Colonic mucosa (tissue), 4 donors: ENCODE data around the gene PPM1J. TPM values are rescaled to one million over a fixed set of nuclear protein-coding genes. Genes with fewer than 3 reads are reported as not detected.

ENCODE experiments used
- DNase-seq: peaks from one replicate; pipeline ENCODE4 v3.0.0-alpha.2; 2020
- H3K27ac ChIP-seq: fragments of 200-600 bp; one replicate; pipeline ENCODE4 v1.8.0; 2021
- H3K27me3 ChIP-seq: fragments of 200-600 bp; one replicate; pipeline ENCODE4 v1.8.0; 2021
- H3K36me3 ChIP-seq: fragments of 200-600 bp; one replicate; pipeline ENCODE4 v1.8.0; 2021
- H3K4me1 ChIP-seq: fragments of 200-600 bp; one replicate; pipeline ENCODE4 v1.8.0; 2021; ENCODE audit warnings: mild to moderate bottlenecking
- H3K4me3 ChIP-seq: fragments of 200-600 bp; one replicate; pipeline ENCODE4 v1.8.0; 2021
- H3K9ac ChIP-seq, 2 donors: one replicate each; pipeline ENCODE4 v1.7.0; 2013; ENCODE audit warnings: control low read depth in 2 of 2, low read depth in 2 of 2, low read length in 2 of 2
- H3K9me3 ChIP-seq: fragments of 200-600 bp; one replicate; pipeline ENCODE4 v1.8.0; 2021
- intact Hi-C: fragments of 100-400 bp; cut with DNase I; formaldehyde crosslinking; loops from one replicate; pipeline ENCODE4 v1.14.1; 2022
- total RNA-seq, 2 donors: library from RNA; stranded (reverse); fragmentation: NEBNext Ultra II Directional in 1 of 2; extraction: Animal tissue kit (Norgen Biotek cat#: 25700) in 1 of 2; gene quantifications; one replicate each; pipeline ENCODE4 v1.2.1, GENCODE V29; 2021
- TF ChIP-seq, protein P1 (sequence below): fragments of 200-600 bp; IDR thresholded peaks from one replicate; pipeline ENCODE4 v1.8.0; 2022; ENCODE audit warnings: antibody characterized with exemption, mild to moderate bottlenecking
- donor health status: healthy.
- donor health status: DM: no; HTN: no; CAD: no.
- donor health status: DM: no; HTN: no; CAD: no.

PPM1J gene
- total RNA-seq, 2 donors from 2014 or later, result 0.80 to 1.0 TPM

DNA sequence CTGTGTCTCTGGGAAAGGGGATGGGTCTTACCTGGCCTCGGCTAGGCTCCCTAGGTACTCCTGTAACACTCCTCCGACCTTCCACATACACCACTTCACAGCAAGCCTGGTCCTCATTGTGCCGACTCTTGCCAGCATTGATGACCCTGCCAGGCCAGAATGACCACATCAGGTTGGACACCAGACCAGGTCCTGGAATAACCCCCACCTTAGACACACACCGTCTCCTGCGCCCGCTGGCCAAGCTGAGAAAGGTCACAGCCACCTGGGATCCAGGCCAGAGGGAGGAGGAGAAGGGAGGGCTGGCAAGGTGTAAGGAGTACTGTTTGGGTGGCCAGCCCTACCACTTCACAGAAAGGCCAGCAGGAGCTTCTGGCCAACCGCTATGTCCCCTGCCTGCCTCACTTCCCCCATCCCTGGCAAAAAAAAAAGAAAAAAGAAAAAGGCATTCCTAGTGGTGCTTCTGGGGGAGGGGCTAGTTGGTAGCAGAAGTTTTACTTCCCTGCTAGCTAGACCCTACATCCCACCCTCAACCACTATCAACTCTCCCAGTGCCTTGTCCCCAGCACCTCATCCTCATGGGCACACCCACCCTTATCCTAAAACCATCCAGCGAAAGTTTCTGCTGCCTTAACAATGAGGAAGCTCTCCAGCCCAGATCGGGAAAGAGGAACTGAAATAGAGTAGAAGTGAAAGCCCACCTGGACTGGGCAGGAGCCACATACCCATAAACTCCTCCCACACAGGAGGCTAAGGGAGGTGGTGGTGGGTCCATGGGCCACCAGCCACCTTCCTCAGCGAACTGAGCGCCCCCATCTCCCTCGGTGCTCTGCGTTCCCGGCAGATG lies 1.4 kb downstream of the PPM1J start:
- Histone ChIP-seq H3K4me3 (peak overlapping the region; percentile 81), H3K9me3 (no peaks in the 10 kb centered on the region), H3K27me3 (no peaks in the 10 kb centered on the region), H3K9ac (peak overlapping the region; percentile 68 to 74), H3K4me1 (peaks cover 5% of the 10 kb centered on the region), H3K27ac (no peak overlapping the region), H3K36me3 (no peaks in the 10 kb centered on the region)
- TF ChIP-seq, protein P1, sequence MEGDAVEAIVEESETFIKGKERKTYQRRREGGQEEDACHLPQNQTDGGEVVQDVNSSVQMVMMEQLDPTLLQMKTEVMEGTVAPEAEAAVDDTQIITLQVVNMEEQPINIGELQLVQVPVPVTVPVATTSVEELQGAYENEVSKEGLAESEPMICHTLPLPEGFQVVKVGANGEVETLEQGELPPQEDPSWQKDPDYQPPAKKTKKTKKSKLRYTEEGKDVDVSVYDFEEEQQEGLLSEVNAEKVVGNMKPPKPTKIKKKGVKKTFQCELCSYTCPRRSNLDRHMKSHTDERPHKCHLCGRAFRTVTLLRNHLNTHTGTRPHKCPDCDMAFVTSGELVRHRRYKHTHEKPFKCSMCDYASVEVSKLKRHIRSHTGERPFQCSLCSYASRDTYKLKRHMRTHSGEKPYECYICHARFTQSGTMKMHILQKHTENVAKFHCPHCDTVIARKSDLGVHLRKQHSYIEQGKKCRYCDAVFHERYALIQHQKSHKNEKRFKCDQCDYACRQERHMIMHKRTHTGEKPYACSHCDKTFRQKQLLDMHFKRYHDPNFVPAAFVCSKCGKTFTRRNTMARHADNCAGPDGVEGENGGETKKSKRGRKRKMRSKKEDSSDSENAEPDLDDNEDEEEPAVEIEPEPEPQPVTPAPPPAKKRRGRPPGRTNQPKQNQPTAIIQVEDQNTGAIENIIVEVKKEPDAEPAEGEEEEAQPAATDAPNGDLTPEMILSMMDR, result no peak
- intact Hi-C loops, result no loop called here
- DNase-seq, result no peak

DNA sequence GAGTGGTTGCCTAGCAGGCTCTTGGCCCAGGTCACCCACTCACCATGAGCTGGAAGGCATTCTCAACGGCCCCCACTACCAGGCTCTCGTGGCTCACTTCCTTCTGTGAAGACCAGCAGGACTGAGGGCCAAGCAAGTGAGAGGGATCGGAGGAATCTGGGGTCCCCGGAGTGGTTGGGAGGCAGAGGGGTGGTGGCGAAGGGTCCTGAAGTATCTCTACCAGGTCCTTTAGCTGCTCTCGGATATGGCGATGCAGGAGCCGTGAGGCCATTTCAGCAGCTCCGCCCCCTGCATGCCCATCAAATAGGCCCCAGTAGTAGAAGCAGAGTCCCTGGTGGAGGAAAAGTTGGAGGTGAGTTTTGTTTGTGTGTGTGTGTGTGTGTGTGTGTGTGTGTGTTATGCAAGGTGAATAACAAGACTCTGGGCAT lies 2.4 kb downstream of the PPM1J start:
- no peaks in the 10 kb centered on the region for H3K9me3 ChIP-seq
- peaks cover 5% of the 10 kb centered on the region for H3K4me1 ChIP-seq
- intact Hi-C loops, result no loop called here
- no peak for DNase-seq
- H3K4me3 ChIP-seq, result no peak overlapping the region
- TF ChIP-seq, protein P1, result no peak
- H3K27ac ChIP-seq, result no peak overlapping the region
- no peak overlapping the region for H3K9ac ChIP-seq
- H3K36me3 ChIP-seq, result no peaks in the 10 kb centered on the region
- H3K27me3 ChIP-seq, result no peaks in the 10 kb centered on the region

DNA sequence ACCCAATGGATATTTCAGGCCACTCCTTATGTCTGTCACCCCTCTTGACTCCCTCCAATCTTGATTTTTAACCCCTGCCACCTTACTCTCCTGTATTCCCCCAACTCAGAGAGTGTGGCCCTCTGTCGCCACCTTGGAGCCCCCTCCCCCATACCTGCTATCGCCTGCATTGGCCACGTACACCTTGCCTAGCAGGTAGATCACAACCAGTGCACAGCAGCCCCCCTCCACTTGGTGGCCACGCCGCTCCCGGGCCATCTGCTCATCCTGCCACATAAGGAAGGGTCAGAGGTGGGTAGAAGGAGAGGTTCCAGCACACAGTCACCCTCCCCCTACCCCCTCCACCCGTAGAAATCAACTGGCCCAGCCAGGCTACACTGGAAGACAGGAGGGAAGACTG lies 2.9 kb downstream of the PPM1J start:
- TF ChIP-seq, protein P1, result no peak
- intact Hi-C loops, result no loop called here

DNA sequence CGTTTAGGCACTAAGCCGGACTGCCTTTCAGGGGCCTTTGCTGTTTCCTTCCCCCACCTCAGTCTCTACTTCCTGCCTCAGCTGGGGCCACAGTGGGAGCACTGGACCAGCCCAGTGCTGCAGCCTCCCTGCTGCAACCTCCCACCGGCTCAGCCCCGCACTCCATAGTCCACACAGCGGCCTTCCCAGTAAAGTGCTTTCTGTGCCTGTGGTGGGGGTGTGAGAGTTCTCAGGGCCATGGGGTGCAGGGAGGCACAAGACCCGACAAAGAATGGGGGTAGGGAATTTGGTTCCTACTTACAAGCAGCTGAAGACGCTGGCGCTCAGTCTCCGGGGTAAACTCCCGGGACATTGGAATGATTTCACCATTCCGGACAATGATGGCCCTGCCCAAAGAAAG lies 3.5 kb downstream of the PPM1J start:
- no peak overlapping the region for H3K4me3 ChIP-seq
- no peaks in the 10 kb centered on the region for H3K36me3 ChIP-seq
- H3K27me3 ChIP-seq, result no peaks in the 10 kb centered on the region
- H3K9me3 ChIP-seq, result no peaks in the 10 kb centered on the region
- no peak overlapping the region for H3K27ac ChIP-seq
- TF ChIP-seq, protein P1, result no peak
- intact Hi-C loops, result no loop called here
- peaks cover 5% of the 10 kb centered on the region for H3K4me1 ChIP-seq
- no peak for DNase-seq
- no peak overlapping the region for H3K9ac ChIP-seq

More for the DNA sequence above, 2.9 kb downstream of the PPM1J start:
- no peak overlapping the region for H3K27ac ChIP-seq
- H3K27me3 ChIP-seq, result no peaks in the 10 kb centered on the region
- H3K4me3 ChIP-seq, result no peak overlapping the region
- DNase-seq, result no peak
- H3K9me3 ChIP-seq, result no peaks in the 10 kb centered on the region
- no peaks in the 10 kb centered on the region for H3K36me3 ChIP-seq
- peaks cover 5% of the 10 kb centered on the region for H3K4me1 ChIP-seq
- H3K9ac ChIP-seq, result no peak overlapping the region

DNA sequence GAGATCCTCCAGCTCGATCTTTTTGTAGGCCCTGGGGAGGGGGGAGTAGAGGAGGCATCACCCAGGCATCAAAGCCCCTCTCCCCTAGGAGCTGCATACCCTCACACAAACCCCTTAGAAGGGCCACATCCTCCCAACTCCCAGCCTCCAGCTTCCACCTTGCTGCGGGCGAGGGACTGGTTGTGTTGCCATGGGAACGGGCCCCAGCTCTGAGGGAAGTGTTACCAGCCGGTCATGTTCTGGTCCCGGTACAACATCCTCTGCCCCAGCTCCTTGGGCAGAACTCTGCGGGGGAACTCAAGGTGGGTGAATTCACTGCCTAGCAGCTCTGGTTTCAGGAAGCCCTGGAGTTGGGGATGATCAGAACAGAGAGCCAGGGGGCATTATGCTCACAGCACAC lies 4.1 kb downstream of the PPM1J start:
- intact Hi-C loops, result no loop called here
- H3K36me3 ChIP-seq, result no peaks in the 10 kb centered on the region
- DNase-seq, result no peak
- H3K4me1 ChIP-seq, result peaks cover 4% of the 10 kb centered on the region
- H3K4me3 ChIP-seq, result no peak overlapping the region
- H3K9me3 ChIP-seq, result no peaks in the 10 kb centered on the region
- TF ChIP-seq, protein P1, result no peak
- no peak overlapping the region for H3K9ac ChIP-seq
- no peaks in the 10 kb centered on the region for H3K27me3 ChIP-seq
- no peak overlapping the region for H3K27ac ChIP-seq
